ENCODE data around the gene NRP2. TPM values are rescaled to one million over a fixed set of nuclear protein-coding genes. Genes with fewer than 3 reads are reported as not detected.
A peak's percentile ranks its signal among the peaks of the same experiment; 100 is the strongest.

Gene NRP2
- total RNA-seq, 4 donors from 2014 or later: 1.6 to 4.1 (median 2.2) TPM

DNA sequence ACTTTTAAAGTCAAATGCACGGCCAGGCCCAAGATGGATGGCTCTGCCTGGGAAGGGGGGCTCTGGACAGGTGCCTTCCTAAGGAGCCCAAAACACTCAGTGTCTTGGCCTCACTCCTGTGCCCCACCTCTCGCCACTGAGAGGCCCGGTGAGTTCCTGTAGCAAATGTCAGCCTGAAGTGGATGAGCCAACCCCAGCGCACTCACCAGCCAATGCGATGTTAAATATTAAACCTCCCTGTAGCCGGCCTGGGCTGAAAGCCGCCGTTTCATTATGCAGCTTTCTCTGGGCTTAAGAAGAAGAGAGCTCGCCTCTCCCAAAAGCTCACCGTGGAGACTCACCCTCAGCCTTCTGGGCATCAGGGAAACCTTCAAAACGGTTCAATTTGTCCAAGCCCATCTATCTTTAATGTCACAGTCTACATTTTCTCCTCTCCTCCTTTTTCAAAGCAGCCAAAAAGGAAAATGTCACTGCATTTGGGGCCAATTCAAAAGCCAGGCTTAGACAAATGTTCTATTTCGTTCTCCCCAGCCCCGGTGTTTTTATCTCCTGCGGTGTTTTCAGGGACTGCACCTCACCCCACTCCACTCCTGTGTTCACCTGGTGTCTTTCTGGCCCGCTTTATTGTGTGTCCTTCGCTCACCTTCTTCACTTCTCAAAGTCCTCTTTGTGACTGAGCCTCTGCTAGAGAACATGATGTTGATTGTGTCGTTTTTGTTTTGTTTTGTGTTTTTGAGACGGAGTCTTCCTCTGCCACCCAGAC, 124.0 kb downstream of the NRP2 start:
- H3K4me1 ChIP-seq: peaks cover 0 to 5% of the 10 kb centered on the region in 2 donors
- no peak overlapping the region for H3K27ac ChIP-seq
- intact Hi-C loops (cut with DNase I; ENCODE audit: low total_unique reads): no loop called here
- no peak for TF ChIP-seq POLR2A (IDR thresholded peaks at IDR 0.05)
- TF ChIP-seq, protein P1, sequence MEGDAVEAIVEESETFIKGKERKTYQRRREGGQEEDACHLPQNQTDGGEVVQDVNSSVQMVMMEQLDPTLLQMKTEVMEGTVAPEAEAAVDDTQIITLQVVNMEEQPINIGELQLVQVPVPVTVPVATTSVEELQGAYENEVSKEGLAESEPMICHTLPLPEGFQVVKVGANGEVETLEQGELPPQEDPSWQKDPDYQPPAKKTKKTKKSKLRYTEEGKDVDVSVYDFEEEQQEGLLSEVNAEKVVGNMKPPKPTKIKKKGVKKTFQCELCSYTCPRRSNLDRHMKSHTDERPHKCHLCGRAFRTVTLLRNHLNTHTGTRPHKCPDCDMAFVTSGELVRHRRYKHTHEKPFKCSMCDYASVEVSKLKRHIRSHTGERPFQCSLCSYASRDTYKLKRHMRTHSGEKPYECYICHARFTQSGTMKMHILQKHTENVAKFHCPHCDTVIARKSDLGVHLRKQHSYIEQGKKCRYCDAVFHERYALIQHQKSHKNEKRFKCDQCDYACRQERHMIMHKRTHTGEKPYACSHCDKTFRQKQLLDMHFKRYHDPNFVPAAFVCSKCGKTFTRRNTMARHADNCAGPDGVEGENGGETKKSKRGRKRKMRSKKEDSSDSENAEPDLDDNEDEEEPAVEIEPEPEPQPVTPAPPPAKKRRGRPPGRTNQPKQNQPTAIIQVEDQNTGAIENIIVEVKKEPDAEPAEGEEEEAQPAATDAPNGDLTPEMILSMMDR (IDR thresholded peaks at IDR 0.05 in 4 of 5, conservative IDR thresholded peaks at IDR 0.05 in 1 of 5): no peak
- in situ Hi-C loops (cut with MboI; ENCODE audit: low sequenced_read_pairs in 4 of 4): no loop called here
- ATAC-seq (no peak), DNase-seq (no peak)
- no peak overlapping the region for H3K4me3 ChIP-seq
- H3K27me3 ChIP-seq: no peaks in the 10 kb centered on the region
- no peaks in the 10 kb centered on the region for H3K36me3 ChIP-seq
- H3K9me3 ChIP-seq: no peaks in the 10 kb centered on the region

DNA sequence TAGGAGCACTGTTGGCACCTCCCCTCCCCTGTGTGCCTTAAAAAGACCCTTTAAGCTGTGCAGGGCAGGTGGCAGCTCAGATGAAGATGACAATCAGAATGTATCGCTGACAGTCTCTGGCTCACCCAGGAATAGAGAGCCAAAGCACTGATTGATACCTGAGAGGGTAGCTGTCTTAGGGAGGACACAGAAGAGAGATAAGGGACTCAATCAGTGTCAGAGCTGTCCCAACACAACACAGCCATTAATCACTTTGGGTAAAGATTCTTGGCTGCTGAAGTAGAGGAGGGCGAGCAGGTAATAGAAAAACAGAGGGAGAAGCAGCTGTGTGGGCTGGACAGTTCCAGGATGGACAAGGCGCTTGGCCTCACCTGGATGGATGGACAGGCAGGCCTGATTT, 124.9 kb downstream of the NRP2 start:
- no peak for TF ChIP-seq POLR2A (IDR thresholded peaks at IDR 0.05)
- TF ChIP-seq, protein P1 (IDR thresholded peaks at IDR 0.05 in 4 of 5, conservative IDR thresholded peaks at IDR 0.05 in 1 of 5): no peak
- Histone ChIP-seq H3K27ac (no peak overlapping the region), H3K4me1 (peaks cover 0 to 5% of the 10 kb centered on the region in 2 donors), H3K9me3 (no peaks in the 10 kb centered on the region), H3K4me3 (no peak overlapping the region), H3K36me3 (no peaks in the 10 kb centered on the region), H3K27me3 (no peaks in the 10 kb centered on the region)
- no peak for DNase-seq
- in situ Hi-C loops (cut with MboI; ENCODE audit: low sequenced_read_pairs in 4 of 4): no loop called here
- intact Hi-C loops (cut with DNase I; ENCODE audit: low total_unique reads): no loop called here
- ATAC-seq: no peak

DNA sequence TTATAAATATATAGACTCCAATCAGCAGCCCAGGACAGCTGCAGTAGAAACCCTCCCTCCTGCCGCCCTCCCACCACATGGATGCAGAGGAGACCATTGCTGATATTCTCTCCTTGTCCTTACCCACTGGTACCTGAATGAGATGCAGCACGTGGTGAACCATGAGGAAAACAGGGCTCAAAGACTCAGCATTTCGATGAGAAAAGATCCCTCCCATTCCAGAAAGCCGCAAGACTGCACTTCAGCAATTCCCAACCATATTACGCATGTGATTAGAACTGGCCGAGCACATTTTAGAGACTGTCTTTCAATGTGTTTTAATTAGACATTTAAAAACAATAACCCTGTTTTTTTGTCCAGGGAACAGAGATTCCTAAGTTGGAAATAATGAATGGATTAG, 125.5 kb downstream of the NRP2 start:
- Histone ChIP-seq H3K27me3 (no peaks in the 10 kb centered on the region), H3K4me3 (no peak overlapping the region), H3K36me3 (no peaks in the 10 kb centered on the region), H3K9me3 (no peaks in the 10 kb centered on the region), H3K4me1 (peaks cover 0 to 5% of the 10 kb centered on the region in 2 donors), H3K27ac (no peak overlapping the region)
- intact Hi-C loops (cut with DNase I; ENCODE audit: low total_unique reads) (no loop called here), in situ Hi-C loops (cut with MboI; ENCODE audit: low sequenced_read_pairs in 4 of 4) (no loop called here)
- no peak for ATAC-seq
- no peak for TF ChIP-seq POLR2A (IDR thresholded peaks at IDR 0.05)
- TF ChIP-seq, protein P1 (IDR thresholded peaks at IDR 0.05 in 4 of 5, conservative IDR thresholded peaks at IDR 0.05 in 1 of 5): no peak
- no peak for DNase-seq

DNA sequence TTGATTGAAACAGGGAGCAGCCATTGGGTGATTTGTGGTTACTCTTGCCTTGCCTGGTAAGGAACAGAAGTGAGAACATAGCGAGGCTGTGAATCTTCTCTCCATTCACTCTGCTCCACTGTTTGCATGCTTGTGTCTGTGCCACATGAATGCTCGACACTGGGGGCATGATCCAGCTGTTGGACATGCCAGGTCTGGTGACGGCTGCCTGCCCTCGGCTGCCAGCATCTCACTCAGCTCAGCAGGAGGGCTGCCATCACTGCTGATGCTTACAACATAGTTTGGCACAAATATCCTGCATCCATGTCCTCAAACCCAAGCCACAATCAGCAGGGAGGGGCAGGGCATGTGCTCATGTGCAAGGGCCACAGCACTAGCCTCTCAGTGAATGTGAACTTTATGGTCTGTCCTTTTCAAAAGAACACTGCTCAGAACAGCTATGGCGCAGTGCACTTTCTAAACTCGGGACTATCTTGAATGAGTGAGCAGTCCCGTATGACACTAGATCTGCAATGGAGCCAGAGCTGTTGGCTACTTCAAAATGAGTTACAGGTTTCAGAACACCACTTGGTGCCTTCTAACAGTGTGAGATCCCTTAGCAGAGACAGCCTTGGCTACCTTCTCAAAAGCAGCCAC, 126.3 kb downstream of the NRP2 start:
- no peaks in the 10 kb centered on the region for H3K27me3 ChIP-seq
- in situ Hi-C loops (cut with MboI; ENCODE audit: low sequenced_read_pairs in 4 of 4) (no loop called here), intact Hi-C loops (cut with DNase I; ENCODE audit: low total_unique reads) (no loop called here)
- DNase-seq: peak; percentile 10 to 55
- no peaks in the 10 kb centered on the region for H3K9me3 ChIP-seq
- H3K27ac ChIP-seq: peak overlapping the region in 1 of 4 donors; percentile 10
- H3K36me3 ChIP-seq: no peaks in the 10 kb centered on the region
- no peak for TF ChIP-seq POLR2A (IDR thresholded peaks at IDR 0.05)
- peaks cover 0 to 5% of the 10 kb centered on the region in 2 donors for H3K4me1 ChIP-seq
- H3K4me3 ChIP-seq: no peak overlapping the region
- peak; percentile 76 to 82 for ATAC-seq

DNA sequence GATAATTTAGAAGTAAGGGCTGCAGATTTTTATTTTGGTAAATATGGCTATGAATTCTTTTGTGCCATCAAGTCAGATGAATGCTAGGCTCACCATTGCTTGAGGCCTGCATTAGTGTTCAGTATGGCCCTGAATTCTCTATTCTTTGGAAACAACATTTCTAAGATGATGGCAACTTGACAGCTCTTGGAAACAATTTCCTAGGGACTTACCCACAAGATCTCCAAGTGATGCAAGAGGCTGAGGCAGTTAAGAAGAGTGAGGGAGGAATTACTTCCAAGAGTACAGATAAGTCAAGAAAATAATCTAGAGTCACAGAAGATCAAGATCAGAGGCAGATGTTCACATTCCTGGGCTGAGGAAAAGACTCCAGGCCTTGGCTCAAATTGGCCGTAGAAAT, 129.1 kb downstream of the NRP2 start:
- H3K36me3 ChIP-seq: no peaks in the 10 kb centered on the region

More for the DNA sequence above, 129.1 kb downstream of the NRP2 start:
- H3K4me1 ChIP-seq: peaks cover 0 to 5% of the 10 kb centered on the region in 2 donors
- no peak overlapping the region for H3K4me3 ChIP-seq
- TF ChIP-seq, protein P1 (IDR thresholded peaks at IDR 0.05 in 4 of 5, conservative IDR thresholded peaks at IDR 0.05 in 1 of 5): no peak
- TF ChIP-seq POLR2A (IDR thresholded peaks at IDR 0.05): no peak
- DNase-seq (no peak), ATAC-seq (no peak)
- no peaks in the 10 kb centered on the region for H3K27me3 ChIP-seq
- in situ Hi-C loops (cut with MboI; ENCODE audit: low sequenced_read_pairs in 4 of 4): no loop called here
- intact Hi-C loops (cut with DNase I; ENCODE audit: low total_unique reads): no loop called here
- no peak overlapping the region for H3K27ac ChIP-seq
- no peaks in the 10 kb centered on the region for H3K9me3 ChIP-seq

All from gastrocnemius medialis (tissue), 4 donors.